ENCODE results near the gene CAMK1D. TPM values are rescaled to one million over a fixed set of nuclear protein-coding genes. Genes with fewer than 3 reads are reported as not detected.

Gene CAMK1D
- total and polyA plus RNA-seq, 10 of the 15 experiments (the other 5 are each of a cell fraction or from before 2014, with no cell fraction given) = 2.1 to 35.5 (median 14.7) TPM

- no peaks in the 10 kb centered on the region for H3K36me3 ChIP-seq (ENCODE audit: control insufficient read depth in 2 of 2, insufficient read depth in 2 of 2, low read length in 1 of 2)
- DNase-seq (ENCODE audit: low read depth, low spot score) (no peak), ATAC-seq (no peak), FAIRE-seq (no peak)
- no peaks in the 10 kb centered on the region for H3K9me3 ChIP-seq (replicated peaks; ENCODE audit: control insufficient read depth, insufficient read depth, low read length)
- ChIA-PET SMC1A (ENCODE audit: uncharacterized antibody, unreplicated experiment) (no interaction called here), POLR2A (interaction anchor here (0.6 kb wide), 1 partner anchor 10 kb away, joined by 3 read pairs; no protein-coding TSS in a partner anchor), CTCF (no interaction called here), RAD21 (ENCODE audit: unreplicated experiment) (no interaction called here)
- in situ Hi-C loops (cut with MboI) (no loop called here), intact Hi-C loops (cut with micrococcal nuclease; ENCODE audit: unreplicated experiment) (no loop called here)
- 100% methylated on average over 1 of the region's 1 CpG for WGBS (ENCODE audit: insufficient coverage, insufficient replicate concordance, low lambda C conversion rate, missing lambda C conversion rate)
- no peaks in the 10 kb centered on the region for H3K27me3 ChIP-seq (replicated peaks in 1 of 2; ENCODE audit: control insufficient read depth in 2 of 2, insufficient read depth in 2 of 2, low read length in 1 of 2)
- no peaks in the 10 kb centered on the region for H3K79me2 ChIP-seq (ENCODE audit: control insufficient read depth, insufficient read depth, low read length)
- no peaks in the 10 kb centered on the region for H3K4me1 ChIP-seq (ENCODE audit: control insufficient read depth, insufficient read depth, low read length)
- TF ChIP-seq MXI1 (IDR thresholded peaks at IDR 0.05; ENCODE audit: low read depth, low read length) (no peak), YY1 (IDR thresholded peaks at IDR 0.05; ENCODE audit: low read depth, low read length) (0 out of 2 replicates have a peak, but pooled peaks have one; percentile 15), RBBP5 (conservative IDR thresholded peaks at IDR 0.05) (no peak), CBX5 (IDR thresholded peaks at IDR 0.05; ENCODE audit: low read depth) (peak; percentile 27; the same call in 1 of the 2 replicates)
- H3K27ac ChIP-seq (ENCODE audit: control insufficient read depth, insufficient read depth) = no peak overlapping the region
- H3K4me2 ChIP-seq (ENCODE audit: control insufficient read depth, insufficient read depth) = no peak overlapping the region
- no peak overlapping the region for H3K9ac ChIP-seq (ENCODE audit: control insufficient read depth, insufficient read depth, low read length)
- no peak overlapping the region for H2AFZ ChIP-seq (ENCODE audit: control insufficient read depth, low read depth, low read length)
- no peaks in the 10 kb centered on the region for H4K20me1 ChIP-seq (ENCODE audit: control insufficient read depth, insufficient read depth)
- no peak overlapping the region for H3K4me3 ChIP-seq
- BruUV-seq (replicated peaks) = no TSS peak
Measured at GRCh38 chr10:12791728-12792127, 442.4 kb downstream of the CAMK1D start.

GRCh38 chr10:12792889-12793556 lies 443.7 kb downstream of the CAMK1D start:
- POLR2A ChIA-PET = interaction anchor here (0.7 kb wide), 1 partner anchor 1214 kb away, joined by 3 read pairs; no protein-coding TSS in a partner anchor
- in situ Hi-C loops (cut with MboI) = no loop called here
- FAIRE-seq (no peak), DNase-seq (ENCODE audit: low read depth, low spot score) (no peak), ATAC-seq (no peak)
- no peaks in the 10 kb centered on the region for H3K36me3 ChIP-seq (ENCODE audit: control insufficient read depth in 2 of 2, insufficient read depth in 2 of 2, low read length in 1 of 2)
- no peaks in the 10 kb centered on the region for H3K79me2 ChIP-seq (ENCODE audit: control insufficient read depth, insufficient read depth, low read length)
- H4K20me1 ChIP-seq (ENCODE audit: control insufficient read depth, insufficient read depth) = no peaks in the 10 kb centered on the region
- H3K27ac ChIP-seq (ENCODE audit: control insufficient read depth, insufficient read depth) = no peak overlapping the region
- WGBS (ENCODE audit: insufficient coverage, insufficient replicate concordance, low lambda C conversion rate, missing lambda C conversion rate) = 85% methylated on average over 7 of the region's 7 CpGs
- SMC1A ChIA-PET (ENCODE audit: uncharacterized antibody, unreplicated experiment) = no interaction called here
- no peak overlapping the region for H3K4me3 ChIP-seq
- RAD21 ChIA-PET (ENCODE audit: unreplicated experiment) = no interaction called here
- CTCF ChIA-PET = interaction anchor here (1.4 kb wide), 1 partner anchor 9 kb away, joined by 5 read pairs; no protein-coding TSS in a partner anchor
- BruUV-seq (replicated peaks) = no TSS peak
- H3K9me3 ChIP-seq (replicated peaks; ENCODE audit: control insufficient read depth, insufficient read depth, low read length) = no peaks in the 10 kb centered on the region
- no peak overlapping the region for H3K9ac ChIP-seq (ENCODE audit: control insufficient read depth, insufficient read depth, low read length)
- H2AFZ ChIP-seq (ENCODE audit: control insufficient read depth, low read depth, low read length) = no peak overlapping the region
- no peaks in the 10 kb centered on the region for H3K4me1 ChIP-seq (ENCODE audit: control insufficient read depth, insufficient read depth, low read length)
- no peak overlapping the region for H3K4me2 ChIP-seq (ENCODE audit: control insufficient read depth, insufficient read depth)
- no peaks in the 10 kb centered on the region for H3K27me3 ChIP-seq (replicated peaks in 1 of 2; ENCODE audit: control insufficient read depth in 2 of 2, insufficient read depth in 2 of 2, low read length in 1 of 2)
- intact Hi-C loops (cut with micrococcal nuclease; ENCODE audit: unreplicated experiment) = no loop called here
- no peak for TF ChIP-seq ZBTB33 (IDR thresholded peaks at IDR 0.05)
- no peak for TF ChIP-seq MTA2 (IDR thresholded peaks at IDR 0.05; ENCODE audit: low read depth)
- TF ChIP-seq ZSCAN29 (IDR thresholded peaks at IDR 0.05) = no peak
- no peak for TF ChIP-seq HSF1 (IDR thresholded peaks at IDR 0.05; ENCODE audit: low read depth, low read length)
- no peak for TF ChIP-seq ZNF207 (IDR thresholded peaks at IDR 0.05; ENCODE audit: borderline replicate concordance)
- TF ChIP-seq BMI1 (IDR thresholded peaks at IDR 0.05; ENCODE audit: borderline replicate concordance) = no peak
- TF ChIP-seq RUNX3 (IDR thresholded peaks at IDR 0.05; ENCODE audit: low read length) = no peak
- no peak for TF ChIP-seq PKNOX1 (IDR thresholded peaks at IDR 0.05)
- no peak for TF ChIP-seq SMAD5 (IDR thresholded peaks at IDR 0.05; ENCODE audit: low read depth)

Measured in GM12878 (cell line).